HG03342 (cell line): ENCODE results near the gene SWAP70.

Experiments
- ATAC-seq: cut with Tn5 transposase; IDR thresholded peaks from one replicate; pipeline ENCODE4 v1.9.1; 2021; ENCODE audit warnings: mild to moderate bottlenecking, moderate library complexity; ENCODE audit not compliant: unreplicated experiment

The SWAP70 gene

DNA sequence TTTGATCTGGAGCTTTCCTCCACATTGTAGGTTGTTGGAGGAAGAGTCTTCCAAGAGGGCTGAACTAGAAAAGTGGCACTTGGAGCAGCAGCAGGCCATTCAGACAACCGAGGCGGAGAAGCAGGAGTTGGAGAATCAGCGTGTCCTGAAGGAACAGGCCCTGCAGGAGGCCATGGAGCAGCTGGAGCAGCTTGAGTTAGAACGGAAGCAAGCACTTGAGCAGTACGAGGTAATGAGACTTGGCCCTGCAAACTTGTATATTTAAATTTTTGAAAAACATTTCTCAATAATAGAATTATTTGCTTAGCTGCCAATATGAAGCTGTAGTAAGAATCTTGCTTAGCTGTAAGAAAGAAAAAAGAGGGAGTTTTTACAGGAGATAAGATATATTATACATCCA, 84.0 kb downstream of the SWAP70 start:
- ATAC-seq = no peak

DNA sequence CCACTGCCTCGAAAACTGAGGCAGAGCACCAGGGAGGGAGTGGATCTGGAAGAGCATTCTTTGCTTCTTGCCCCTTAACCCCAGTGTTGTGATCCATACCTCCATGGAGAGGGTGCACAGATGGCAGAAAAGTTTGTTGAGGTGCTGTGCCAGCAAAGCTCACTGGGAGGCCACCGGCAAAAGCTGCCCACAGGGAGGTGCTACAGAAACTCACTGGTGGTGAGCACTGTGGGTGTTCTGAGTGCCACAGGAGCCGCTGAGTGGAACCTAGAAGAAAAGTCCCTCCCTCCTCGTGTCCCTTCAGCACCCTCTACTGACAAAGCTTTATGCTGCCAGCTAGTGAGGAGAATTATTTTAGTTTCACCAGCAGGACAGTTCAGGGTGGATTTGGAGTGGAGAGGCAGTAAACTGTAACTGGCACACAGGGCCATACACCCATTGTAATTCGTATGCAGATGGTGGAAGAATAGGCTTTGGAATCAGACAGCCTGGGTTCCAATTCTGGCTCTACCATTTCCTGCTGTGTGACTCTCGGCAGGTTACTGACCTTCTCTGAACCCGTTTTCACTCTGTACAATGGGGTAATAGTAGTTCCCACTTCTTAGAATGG, 84.6 kb downstream of the SWAP70 start:
- peak; percentile 65 for ATAC-seq

GRCh38 chr11:9750551-9750950, 86.7 kb downstream of the SWAP70 start:
- ATAC-seq = no peak

GRCh38 chr11:9752091-9752490, 88.2 kb downstream of the SWAP70 start:
- no peak for ATAC-seq

- ATAC-seq = no peak
Measured at GRCh38 chr11:9753021-9753420, 89.1 kb downstream of the SWAP70 start.

DNA sequence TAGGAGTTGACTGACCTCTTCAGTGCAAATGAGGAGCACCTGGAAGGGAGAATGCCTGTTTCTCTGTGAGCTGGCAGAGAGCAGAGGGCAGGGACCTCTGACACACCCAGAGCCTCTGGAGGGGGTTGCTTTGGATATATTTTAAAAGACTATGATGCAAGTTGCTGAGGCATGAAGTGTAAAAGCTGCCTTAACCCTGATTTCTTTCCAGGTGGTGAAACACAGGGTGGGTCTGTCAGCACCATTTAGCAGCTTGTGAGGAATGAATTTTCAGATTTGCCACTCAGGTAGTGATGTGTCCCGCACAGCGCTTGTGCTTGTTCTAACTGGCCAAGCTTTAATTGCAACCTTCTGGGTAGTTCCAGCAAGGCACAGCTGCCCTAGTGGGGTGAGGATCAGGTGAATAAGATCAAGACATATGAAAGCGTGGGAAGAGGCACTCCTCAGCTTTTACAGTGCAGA, 90.2 kb downstream of the SWAP70 start:
- no peak for ATAC-seq

DNA sequence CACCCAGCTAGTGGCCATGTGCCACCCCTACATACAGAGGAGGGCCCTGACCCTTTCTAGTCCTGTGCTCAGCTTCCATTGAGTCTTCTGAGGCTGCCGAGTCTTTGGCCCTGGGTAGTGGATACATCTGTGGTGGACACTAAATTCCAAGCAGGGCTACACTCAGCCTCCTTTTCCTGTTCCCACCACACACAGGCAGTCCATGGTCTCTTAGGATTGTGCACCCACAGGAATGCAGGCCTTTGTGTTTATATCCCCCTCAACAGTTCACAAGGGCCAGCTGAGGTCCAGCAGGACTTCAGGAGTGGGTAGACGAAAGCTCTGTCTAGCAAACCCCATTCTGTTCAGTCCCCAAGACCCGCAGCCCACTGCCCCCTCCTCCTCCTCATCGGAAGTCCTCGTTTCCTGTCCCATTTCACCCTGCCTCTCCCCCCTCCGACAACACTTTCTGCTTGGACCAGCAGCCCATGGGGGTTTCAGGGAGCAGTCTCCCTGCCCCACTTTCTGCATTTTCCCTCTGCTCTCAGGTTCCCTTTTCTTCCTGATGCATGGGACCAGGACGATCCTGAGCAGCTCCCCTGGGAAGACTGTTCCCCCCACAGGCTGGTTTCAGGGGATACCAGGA, 91.8 kb downstream of the SWAP70 start:
- ATAC-seq = no peak

GRCh38 chr11:9756461-9756860, 92.6 kb downstream of the SWAP70 start:
- no peak for ATAC-seq

GRCh38 chr11:9756878-9757277, 93.0 kb downstream of the SWAP70 start:
- ATAC-seq = no peak

DNA sequence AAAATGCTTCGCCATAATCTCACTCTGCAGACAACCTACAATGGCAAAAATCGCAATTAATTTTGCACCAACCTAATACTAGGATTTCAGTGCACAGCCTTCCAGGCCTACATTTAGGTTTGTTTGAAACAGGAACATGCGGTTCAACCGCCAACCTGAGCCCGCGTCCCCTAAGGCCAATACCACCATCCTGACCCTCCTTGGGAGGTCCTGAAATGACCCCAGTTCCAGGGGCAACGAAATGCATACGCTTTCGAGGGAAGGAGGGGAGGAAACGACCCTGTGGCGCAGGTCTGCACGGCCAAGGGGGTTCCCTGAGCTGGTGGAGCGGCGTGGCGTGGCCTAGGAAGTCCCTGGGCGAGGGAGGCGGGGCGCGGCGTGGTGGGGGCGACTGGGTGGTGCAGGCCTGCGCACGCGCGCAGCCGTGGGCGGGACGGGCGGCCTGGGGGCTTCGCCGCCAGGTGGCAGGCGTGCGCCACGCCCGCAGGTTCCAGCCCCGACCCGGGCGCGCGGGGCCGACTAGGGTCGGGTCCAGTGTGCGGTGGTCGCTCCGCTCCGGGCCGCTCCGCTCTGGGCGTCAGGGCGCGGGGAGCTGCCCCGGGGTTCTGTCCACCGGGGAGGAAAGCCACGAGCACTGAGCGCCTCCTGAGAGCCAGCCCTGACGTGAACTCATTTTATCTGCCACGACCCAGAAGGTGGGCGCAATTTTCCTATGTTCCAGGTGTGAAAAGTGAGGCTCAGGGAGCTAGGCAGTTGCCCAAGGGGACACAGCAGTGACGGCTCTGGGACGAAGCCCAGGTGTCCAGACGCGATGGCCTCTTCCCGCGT, 94.1 kb downstream of the SWAP70 start:
- ATAC-seq = peak; percentile 57

DNA sequence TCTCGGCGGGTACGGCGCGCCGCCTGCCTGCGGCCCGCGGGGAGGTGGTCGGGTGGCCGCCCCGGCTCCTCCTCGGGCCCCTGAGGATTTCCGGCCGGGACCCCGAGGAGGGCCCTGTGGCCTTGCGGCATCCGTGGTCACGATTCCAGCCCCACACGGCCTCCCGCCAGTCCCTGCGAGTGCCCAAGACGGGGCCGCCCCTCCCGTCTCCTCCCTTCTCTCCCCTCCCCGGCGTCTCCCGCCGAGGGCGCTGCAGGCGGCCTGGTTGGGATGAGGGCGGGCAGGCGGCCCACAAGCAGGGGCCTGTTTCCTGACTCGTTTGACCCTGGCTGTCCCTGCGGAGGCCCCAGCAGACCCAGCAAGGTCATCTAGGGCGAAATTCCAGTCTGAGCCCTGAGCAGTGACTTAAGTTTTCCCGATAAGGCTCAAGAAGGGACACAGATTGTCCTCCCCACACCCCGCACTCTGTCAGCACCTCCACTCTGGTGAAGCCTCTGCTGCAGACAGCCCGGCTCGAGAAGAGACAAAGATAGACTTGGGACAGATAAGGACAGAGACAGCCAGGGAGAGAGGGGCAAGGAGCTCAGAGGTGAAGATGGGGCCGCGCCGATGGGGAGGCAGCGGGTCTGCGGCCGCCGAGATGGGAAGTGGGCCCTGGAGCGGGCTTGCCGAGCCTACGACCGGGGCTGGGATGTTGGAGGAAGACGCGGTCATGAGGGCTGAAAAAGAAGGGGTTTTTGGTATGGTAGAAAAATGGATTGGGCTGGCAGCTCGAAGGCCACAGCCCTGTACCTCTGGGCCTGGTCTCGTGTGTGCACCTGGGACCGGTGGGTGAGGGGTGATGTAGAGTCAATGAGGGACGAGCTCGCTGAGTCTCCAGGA, 95.0 kb downstream of the SWAP70 start:
- ATAC-seq = peak; percentile 26

DNA sequence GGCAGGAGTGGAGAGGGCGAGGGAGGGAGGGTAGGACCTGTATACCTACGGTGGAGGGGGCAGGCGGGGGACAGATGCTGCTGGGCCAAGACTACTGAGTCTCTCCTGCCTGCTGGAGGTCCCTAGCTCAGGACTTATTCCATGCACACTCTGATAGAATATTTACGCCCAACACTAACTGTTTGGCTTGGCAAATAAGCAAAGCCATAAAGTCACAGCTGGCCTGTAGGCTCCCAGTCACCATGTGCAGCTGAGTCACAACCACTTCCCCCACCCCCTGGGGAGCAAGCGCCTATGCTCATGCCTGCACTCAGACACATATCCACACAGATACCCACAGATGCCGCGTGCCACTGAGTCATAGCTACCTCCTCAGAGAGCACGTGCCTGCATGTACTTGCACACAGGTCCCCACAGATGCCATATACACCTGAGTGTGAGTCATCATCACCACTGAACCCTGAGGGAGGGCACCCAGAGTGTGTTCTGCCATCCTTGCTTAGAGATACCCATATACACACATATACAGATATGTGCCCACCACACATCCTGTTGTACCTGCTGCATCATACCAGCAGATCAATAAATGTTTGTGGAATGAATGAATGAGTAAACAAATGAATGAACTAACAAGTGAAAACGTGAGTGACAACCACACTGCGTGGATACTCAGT, 95.8 kb downstream of the SWAP70 start:
- ATAC-seq = peak; percentile 41

DNA sequence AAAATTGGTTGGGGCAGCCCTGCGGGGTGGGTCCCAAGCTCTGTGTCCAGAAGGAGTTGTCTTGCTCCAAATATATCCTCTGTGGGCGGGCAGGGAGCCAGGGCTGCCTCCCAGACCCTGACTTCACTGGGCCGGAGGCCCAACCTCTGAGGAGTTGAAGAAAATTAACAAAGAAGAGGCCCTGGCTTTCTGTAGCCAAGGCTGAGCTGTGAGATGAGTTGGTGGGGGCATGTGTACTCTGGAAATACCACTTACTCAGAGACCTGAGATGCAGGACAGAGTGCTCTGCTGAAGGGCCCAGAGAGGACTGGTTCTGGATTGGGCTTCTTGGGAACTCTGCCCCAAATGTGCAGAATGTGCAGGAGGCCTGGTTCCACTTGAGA, 96.3 kb downstream of the SWAP70 start:
- no peak for ATAC-seq

- no peak for ATAC-seq
Measured at GRCh38 chr11:9761441-9761945, 97.6 kb downstream of the SWAP70 start.

GRCh38 chr11:9762531-9762930, 98.7 kb downstream of the SWAP70 start:
- no peak for ATAC-seq

GRCh38 chr11:9763301-9763700, 99.4 kb downstream of the SWAP70 start:
- no peak for ATAC-seq

DNA sequence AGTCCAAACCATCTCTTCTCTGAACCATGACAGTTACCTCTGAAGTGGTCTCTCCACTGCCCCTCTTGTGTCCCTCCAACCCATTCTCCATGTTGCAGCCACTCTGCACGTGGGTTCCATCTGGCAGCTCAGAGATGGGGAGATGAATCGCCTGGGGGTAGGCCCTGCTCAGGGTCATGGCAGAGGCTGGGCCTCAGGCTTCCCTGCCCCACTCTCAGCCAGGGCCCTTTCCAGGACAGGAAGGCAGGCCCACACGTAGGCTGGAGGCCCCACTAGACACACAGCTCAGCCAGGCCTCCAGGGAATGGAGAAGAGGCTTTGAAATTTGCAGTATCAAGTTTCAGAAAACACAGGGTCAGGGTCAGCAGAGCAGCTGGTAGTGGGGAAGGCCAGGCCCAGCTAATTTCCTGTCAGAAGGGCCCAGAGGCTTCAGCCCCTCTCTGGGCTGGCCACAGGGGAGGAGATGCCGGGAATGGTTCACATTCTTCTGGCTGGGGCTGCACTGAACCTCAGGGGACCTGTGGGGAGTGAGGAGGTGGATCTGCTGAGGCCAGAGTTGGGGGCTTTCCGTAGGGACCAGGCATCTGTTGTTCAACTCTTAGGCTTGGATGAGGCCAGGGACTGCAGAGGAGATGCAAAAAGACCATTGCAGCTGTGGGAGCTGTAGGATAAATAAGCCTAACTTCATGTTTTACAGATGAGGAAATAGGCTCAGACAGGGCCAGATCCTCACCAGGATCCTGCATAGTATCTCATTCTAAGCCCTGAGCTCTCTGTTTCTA, 101.6 kb downstream of the SWAP70 start:
- no peak for ATAC-seq

- ATAC-seq = no peak
Measured at GRCh38 chr11:9769621-9770020, 105.7 kb downstream of the SWAP70 start.

- ATAC-seq = no peak
Measured at GRCh38 chr11:9771071-9771511, 107.2 kb downstream of the SWAP70 start.
